H9 (cell line): ENCODE data around the gene R3HDM1. TPM values are rescaled to one million over a fixed set of nuclear protein-coding genes. Genes with fewer than 3 reads are reported as not detected.
"Not testable (repeated sequence)": the region's sequence is repeated elsewhere in the genome, so short reads cannot be mapped to it uniquely, and the experiment has no call there.

ENCODE experiments used
- DNase-seq: peaks from one replicate; pipeline ENCODE4 v3.0.0-alpha.2; 2017
- H2AFZ ChIP-seq: one replicate; pipeline ENCODE4 v1.6.1; 2013; ENCODE audit warnings: mild to moderate bottlenecking, low read length, control low read depth, moderate library complexity
- H2AK5ac ChIP-seq: 2 replicates; pipeline ENCODE4 v1.6.1; 2013; ENCODE audit warnings: low read length, control low read depth, mixed read lengths; ENCODE audit not compliant: insufficient read length
- H2BK120ac ChIP-seq: one replicate; pipeline ENCODE4 v1.6.1; 2013; ENCODE audit warnings: low read depth, mild to moderate bottlenecking, low read length, control low read depth, inconsistent platforms; ENCODE audit not compliant: poor library complexity, severe bottlenecking
- H2BK12ac ChIP-seq: 2 replicates; pipeline ENCODE4 v1.6.1; 2013; ENCODE audit warnings: low read length, control low read depth, mixed read lengths, low read depth; ENCODE audit not compliant: insufficient read length
- H2BK15ac ChIP-seq: 2 replicates; pipeline ENCODE4 v1.6.1; 2013; ENCODE audit warnings: low read depth, low read length, control low read depth
- H2BK20ac ChIP-seq: one replicate; pipeline ENCODE4 v1.6.1; 2013; ENCODE audit warnings: low read depth, mild to moderate bottlenecking, low read length, control low read depth, inconsistent platforms; ENCODE audit not compliant: poor library complexity, severe bottlenecking
- H2BK5ac ChIP-seq: 2 replicates; pipeline ENCODE4 v1.6.1; 2013; ENCODE audit warnings: low read length, control low read depth, mixed read lengths; ENCODE audit not compliant: insufficient read length
- H3K14ac ChIP-seq: 2 replicates; pipeline ENCODE4 v1.6.1; 2013; ENCODE audit warnings: low read length, control low read depth; ENCODE audit not compliant: insufficient read depth
- H3K18ac ChIP-seq: 2 replicates; pipeline ENCODE4 v1.6.1; 2013; ENCODE audit warnings: low read depth, mild to moderate bottlenecking, mixed read lengths, low read length, control low read depth; ENCODE audit not compliant: insufficient read length
- H3K23ac ChIP-seq: 2 replicates; pipeline ENCODE4 v1.6.1; 2013; ENCODE audit warnings: low read length, control low read depth, mixed read lengths, low read depth; ENCODE audit not compliant: insufficient read length
- H3K23me2 ChIP-seq: 2 replicates; pipeline ENCODE4 v1.6.1; 2013; ENCODE audit warnings: low read depth, mild to moderate bottlenecking, mixed read lengths, low read length, control low read depth; ENCODE audit not compliant: insufficient read length, poor library complexity, severe bottlenecking
- H3K27ac ChIP-seq: 2 replicates; pipeline ENCODE4 v1.5.1; 2013; ENCODE audit warnings: low read length, control low read depth, mixed read lengths, low read depth; ENCODE audit not compliant: insufficient read length
- H3K27me3 ChIP-seq: 2 replicates; pipeline ENCODE4 v1.6.1; 2013; ENCODE audit warnings: low read length, control low read depth, inconsistent platforms; ENCODE audit not compliant: insufficient read depth
- H3K4ac ChIP-seq: 2 replicates; pipeline ENCODE4 v1.6.1; 2013; ENCODE audit warnings: low read depth, mild to moderate bottlenecking, control low read depth, inconsistent platforms, low read length, moderate library complexity
- H3K4me1 ChIP-seq: 2 replicates; pipeline ENCODE4 v1.6.1; 2013; ENCODE audit warnings: low read length, control low read depth, inconsistent platforms; ENCODE audit not compliant: insufficient read depth
- H3K4me2 ChIP-seq: 2 replicates; pipeline ENCODE4 v1.6.1; 2013; ENCODE audit warnings: low read length, control low read depth, mixed read lengths; ENCODE audit not compliant: insufficient read length, insufficient read depth
- H3K56ac ChIP-seq: 2 replicates; pipeline ENCODE4 v1.6.1; 2013; ENCODE audit warnings: low read depth, mild to moderate bottlenecking, mixed read lengths, low read length, control low read depth; ENCODE audit not compliant: insufficient read length
- H3K79me1 ChIP-seq: 2 replicates; pipeline ENCODE4 v1.6.1; 2013; ENCODE audit warnings: low read depth, mild to moderate bottlenecking, moderate library complexity, low read length, control low read depth, inconsistent platforms; ENCODE audit not compliant: insufficient read depth, poor library complexity, severe bottlenecking
- H3K79me2 ChIP-seq: 2 replicates; pipeline ENCODE4 v1.6.1; 2013; ENCODE audit warnings: low read length, control low read depth, inconsistent platforms; ENCODE audit not compliant: insufficient read depth
- H3K9ac ChIP-seq: 2 replicates; pipeline ENCODE4 v1.6.1; 2013; ENCODE audit warnings: low read length, control low read depth, mixed read lengths; ENCODE audit not compliant: insufficient read length; ENCODE audit errors: extremely low read depth
- H3K9me3 ChIP-seq: one replicate; pipeline ENCODE4 v1.6.1; 2013; ENCODE audit warnings: low read depth, low read length, inconsistent platforms; ENCODE audit not compliant: control insufficient read depth
- H3T11ph ChIP-seq: one replicate; pipeline ENCODE4 v1.6.1; 2013; ENCODE audit warnings: mild to moderate bottlenecking, low read length, control low read depth, inconsistent platforms
- H4K20me1 ChIP-seq: one replicate; pipeline ENCODE4 v1.6.1; 2013; ENCODE audit not compliant: control insufficient read depth, insufficient read length, insufficient read depth
- H4K5ac ChIP-seq: 2 replicates; pipeline ENCODE4 v1.6.1; 2013; ENCODE audit warnings: low read depth, mild to moderate bottlenecking, mixed read lengths, low read length, control low read depth; ENCODE audit not compliant: insufficient read length
- H4K8ac ChIP-seq: replicated peaks from 2 replicates; pipeline ENCODE4 v1.6.1; 2013; ENCODE audit warnings: low read length, control low read depth, mixed read lengths, low read depth; ENCODE audit not compliant: insufficient read length
- H4K91ac ChIP-seq: 2 replicates; pipeline ENCODE4 v1.6.1; 2013; ENCODE audit warnings: low read depth, mild to moderate bottlenecking, moderate library complexity, mixed read lengths, low read length, control low read depth; ENCODE audit not compliant: insufficient read length
- H3K27ac Mint-ChIP-seq, 3 experiments: 2 replicates in 2 of 3; 3 replicates in 1 of 3; pipeline ENCODE4 v1.8.0; 2020 to 2021; ENCODE audit warnings: mixed read lengths in 3 of 3, mild to moderate bottlenecking in 1 of 3, moderate library complexity in 1 of 3
- H3K27me3 Mint-ChIP-seq: 2 replicates; pipeline ENCODE4 v1.8.0; 2021; ENCODE audit warnings: low read depth, mild to moderate bottlenecking, moderate library complexity, mixed read lengths
- H3K36me3 Mint-ChIP-seq, 3 experiments: 2 replicates in 2 of 3; 3 replicates in 1 of 3; pipeline ENCODE4 v1.8.0; 2020 to 2021; ENCODE audit warnings: low read depth in 3 of 3, mixed read lengths in 3 of 3; ENCODE audit not compliant: insufficient read depth in 1 of 3
- H3K4me1 Mint-ChIP-seq, 2 experiments: 2 replicates each; pipeline ENCODE4 v1.8.0; 2020; ENCODE audit warnings: mixed read lengths in 2 of 2
- H3K4me3 Mint-ChIP-seq, 2 experiments: 2 replicates in 1 of 2; 3 replicates in 1 of 2; pipeline ENCODE4 v1.8.0; 2020 to 2021; ENCODE audit warnings: mild to moderate bottlenecking in 2 of 2, mixed read lengths in 2 of 2, moderate library complexity in 1 of 2
- H3K9me3 Mint-ChIP-seq, 2 experiments: 2 replicates in 1 of 2; 3 replicates in 1 of 2; pipeline ENCODE4 v1.8.0; 2020; ENCODE audit warnings: mild to moderate bottlenecking in 2 of 2, mixed read lengths in 2 of 2, moderate library complexity in 1 of 2
- CTCF ChIP-seq: fragments of 200-600 bp; sonication (generic); conservative IDR thresholded peaks from 3 replicates; pipeline ENCODE4 v1.8.0; 2021; ENCODE audit warnings: antibody characterized with exemption, mild to moderate bottlenecking
- WGBS: extraction: QIAGEN DNeasy Blood & Tissue Kit; methylation state at CpG from one replicate; pipeline ENCODE4 v1.1.7; 2013; ENCODE audit warnings: missing lambda C conversion rate, low lambda C conversion rate, mixed read lengths; ENCODE audit not compliant: insufficient read length; ENCODE audit errors: extremely low coverage; 5-methylcytosine and 5-hydroxymethylcytosine counted together
- total RNA-seq: library from RNA; stranded (reverse); gene quantifications from 2 replicates; pipeline ENCODE4 v1.2.1, GENCODE V29; 2021

Gene R3HDM1
- total RNA-seq, 1 experiment from 2014 or later = 58.8 TPM

- no peaks in the 10 kb centered on the region for H3K79me1 ChIP-seq
- no peaks in the 10 kb centered on the region for H3K9me3 Mint-ChIP-seq
- DNase-seq = no peak
- no peak overlapping the region for H4K91ac ChIP-seq
- H3K27ac ChIP-seq = no peak overlapping the region
- H3K4me1 ChIP-seq = no peaks in the 10 kb centered on the region
- peaks cover 5 to 11% (median 9%) of the 10 kb centered on the region in 3 experiments; a peak in 5 of 7 replicates for H3K36me3 Mint-ChIP-seq
- TF ChIP-seq CTCF = no peak
- no peaks in the 10 kb centered on the region for H3K79me2 ChIP-seq
- no peaks in the 10 kb centered on the region for H3K4me1 Mint-ChIP-seq
- H2BK15ac ChIP-seq = no peak overlapping the region
- no peak overlapping the region for H3K18ac ChIP-seq
- no peaks in the 10 kb centered on the region for H3K27me3 ChIP-seq
- WGBS = no CpG with 5 or more reads among the region's 1 CpG
- no peak overlapping the region for H3K14ac ChIP-seq
- H3K4me3 Mint-ChIP-seq = no peak overlapping the region
- H2BK20ac ChIP-seq = no peak overlapping the region
- H4K20me1 ChIP-seq = no peaks in the 10 kb centered on the region
- no peak overlapping the region for H2AFZ ChIP-seq
- H2BK5ac ChIP-seq = no peak overlapping the region
- no peak overlapping the region for H3K4me2 ChIP-seq
- no peak overlapping the region for H3K23ac ChIP-seq
- no peak overlapping the region for H4K5ac ChIP-seq
- H2AK5ac ChIP-seq = no peak overlapping the region
- H3K23me2 ChIP-seq = no peaks in the 10 kb centered on the region
- H2BK12ac ChIP-seq = no peak overlapping the region
- H3T11ph ChIP-seq = no peak overlapping the region
- no peak overlapping the region for H3K27ac Mint-ChIP-seq
- H3K4ac ChIP-seq = no peak overlapping the region
- H3K27me3 Mint-ChIP-seq = no peaks in the 10 kb centered on the region
- H3K56ac ChIP-seq = no peak overlapping the region
- H3K9me3 ChIP-seq = no peaks in the 10 kb centered on the region
- no peak overlapping the region for H4K8ac ChIP-seq
- H3K9ac ChIP-seq = no peak overlapping the region
- no peak overlapping the region for H2BK120ac ChIP-seq
Observed at GRCh38 chr2:135703300-135703699, 172.0 kb downstream of the R3HDM1 start.

GRCh38 chr2:135704075-135704474, 172.8 kb downstream of the R3HDM1 start:
- not testable (repeated sequence) for H3K4ac ChIP-seq, H2BK120ac ChIP-seq, H2AK5ac ChIP-seq, H3K27ac ChIP-seq, H3K79me1 ChIP-seq, H3K27me3 Mint-ChIP-seq, H4K8ac ChIP-seq, H2AFZ ChIP-seq, H4K5ac ChIP-seq, H2BK20ac ChIP-seq, H3T11ph ChIP-seq, DNase-seq, H3K4me1 Mint-ChIP-seq, H3K4me3 Mint-ChIP-seq, H3K23me2 ChIP-seq, H3K27ac Mint-ChIP-seq, H3K9me3 ChIP-seq, H3K9ac ChIP-seq, H3K9me3 Mint-ChIP-seq, H4K20me1 ChIP-seq, H3K18ac ChIP-seq, H2BK5ac ChIP-seq, H3K14ac ChIP-seq, H3K79me2 ChIP-seq, H3K27me3 ChIP-seq, H3K4me2 ChIP-seq, H3K4me1 ChIP-seq, H2BK15ac ChIP-seq, H2BK12ac ChIP-seq, H4K91ac ChIP-seq, H3K56ac ChIP-seq, H3K23ac ChIP-seq
- H3K36me3 Mint-ChIP-seq = peaks cover 5 to 11% (median 9%) of the 10 kb centered on the region in 3 experiments; a peak in 5 of 7 replicates
- no CpG with 5 or more reads among the region's 5 CpGs for WGBS
